Activated T-cell treated with anti-CD3 and anti-CD28 coated beads, Interleukin-2, amount 50 U/mL, for 4 hours (primary cell): ENCODE data around the gene CENPVL1. TPM values are rescaled to one million over a fixed set of nuclear protein-coding genes. Genes with fewer than 3 reads are reported as not detected.

ENCODE experiments used
- ATAC-seq, 2 donors: fragments of 200-7000 bp; cut with Tn5 transposase; one replicate each; pipeline ENCODE4 v1.10.0; 2021
- DNase-seq: peaks from one replicate; pipeline ENCODE4 v3.0.0-alpha.2; 2020
- H3K27me3 Mint-ChIP-seq: one replicate; pipeline ENCODE4 v1.8.0; 2021; ENCODE audit warnings: low read depth, mixed read lengths
- H3K36me3 Mint-ChIP-seq: one replicate; pipeline ENCODE4 v1.8.0; 2022; ENCODE audit warnings: mixed read lengths; ENCODE audit not compliant: insufficient read depth
- H3K4me1 Mint-ChIP-seq: one replicate; pipeline ENCODE4 v1.8.0; 2021; ENCODE audit warnings: low read depth, mixed read lengths
- H3K4me3 Mint-ChIP-seq: one replicate; pipeline ENCODE4 v1.8.0; 2021; ENCODE audit warnings: mild to moderate bottlenecking, moderate library complexity, mixed read lengths
- H3K9me3 Mint-ChIP-seq: one replicate; pipeline ENCODE4 v1.8.0; 2021; ENCODE audit warnings: mixed read lengths
- total RNA-seq, 3 donors: library from RNA; stranded (reverse); gene quantifications; one replicate each; pipeline ENCODE4 v1.2.1, GENCODE V29; 2021

The CENPVL1 gene
- total RNA-seq, 3 donors from 2014 or later = not detected

GRCh38 chrX:51759055-51759839, 48.9 kb downstream of the CENPVL1 start:
- DNase-seq (no peak), ATAC-seq (no peak)
- Mint-ChIP-seq H3K36me3 (no peaks in the 10 kb centered on the region), H3K4me3 (no peak overlapping the region), H3K4me1 (no peaks in the 10 kb centered on the region), H3K27me3 (peaks cover 7% of the 10 kb centered on the region), H3K9me3 (no peaks in the 10 kb centered on the region)

- Mint-ChIP-seq H3K4me1 (no peaks in the 10 kb centered on the region), H3K4me3 (no peak overlapping the region), H3K36me3 (no peaks in the 10 kb centered on the region), H3K27me3 (peaks cover 8% of the 10 kb centered on the region), H3K9me3 (no peaks in the 10 kb centered on the region)
- ATAC-seq (no peak), DNase-seq (no peak)
These were observed 50.3 kb downstream of the CENPVL1 start for GRCh38 chrX:51760657-51761056.

Other genes starting within 250 kb of the CENPVL1 start
- gene NUDT11, start 213.9 kb upstream of the CENPVL1 start, total RNA-seq = 1 to 10 TPM; 2.8 to 3.9 (median 2.9) TPM
- under 1 TPM in 2 of 3 donors, not detected in 1; 0.47 to 0.56 TPM for gene CENPVL3, start 91.6 kb upstream of the CENPVL1 start, total RNA-seq
- gene CENPVL2, start 27.7 kb upstream of the CENPVL1 start, total RNA-seq = not detected
- gene GSPT2, start 32.9 kb downstream of the CENPVL1 start, total RNA-seq = 1 to 10 TPM; 7.8 to 8.2 (median 8.2) TPM
- 10 to 100 TPM; 27.2 to 31.3 (median 28.9) TPM for gene MAGED1, start 183.1 kb downstream of the CENPVL1 start, total RNA-seq